ENCODE results near the gene IFFO2. TPM values are rescaled to one million over a fixed set of nuclear protein-coding genes. Genes with fewer than 3 reads are reported as not detected.

Gene IFFO2
- total RNA-seq, 2 experiments from 2014 or later: 21.6 to 21.8 TPM

GRCh38 chr1:18936814-18937481, 19.5 kb downstream of the IFFO2 start:
- ATAC-seq (ENCODE audit: low read depth): no peak
- H3K4me3 Mint-ChIP-seq: no peak overlapping the region
- POLR2A ChIA-PET: interaction anchor here (0.5 to 1.2 kb wide), 2 partner anchors 10 to 840 kb away, joined by 3 to 4 read pairs; no protein-coding TSS in a partner anchor
- H3K27ac Mint-ChIP-seq: no peak overlapping the region
- no peak for DNase-seq
- H3K4me1 Mint-ChIP-seq: peaks cover 13% of the 10 kb centered on the region
- H3K27me3 Mint-ChIP-seq: no peaks in the 10 kb centered on the region
- H3K9me3 Mint-ChIP-seq: no peaks in the 10 kb centered on the region
- no peaks in the 10 kb centered on the region for H3K36me3 Mint-ChIP-seq

GRCh38 chr1:18936471-18936813, 20.0 kb downstream of the IFFO2 start:
- Mint-ChIP-seq H3K36me3 (no peaks in the 10 kb centered on the region), H3K9me3 (no peaks in the 10 kb centered on the region), H3K27me3 (no peaks in the 10 kb centered on the region), H3K4me1 (peaks cover 15% of the 10 kb centered on the region), H3K4me3 (no peak overlapping the region), H3K27ac (no peak overlapping the region)
- POLR2A ChIA-PET: interaction anchor here (1.2 kb wide), 1 partner anchor 10 kb away, joined by 4 read pairs; no protein-coding TSS in a partner anchor
- ATAC-seq (ENCODE audit: low read depth) (no peak), DNase-seq (no peak)

GRCh38 chr1:18934205-18935000, 22.1 kb downstream of the IFFO2 start:
- POLR2A ChIA-PET: interaction anchor here (1.3 kb wide), 1 partner anchor 8 kb away, joined by 8 read pairs; no protein-coding TSS in a partner anchor
- H3K27ac Mint-ChIP-seq: no peak overlapping the region

GRCh38 chr1:18932879-18933278, 23.6 kb downstream of the IFFO2 start:
- Mint-ChIP-seq H3K9me3 (no peaks in the 10 kb centered on the region), H3K27me3 (no peaks in the 10 kb centered on the region), H3K4me1 (peaks cover 25% of the 10 kb centered on the region), H3K27ac (no peak overlapping the region), H3K36me3 (no peaks in the 10 kb centered on the region), H3K4me3 (no peak overlapping the region)
- ATAC-seq (ENCODE audit: low read depth) (no peak), DNase-seq (no peak)
- POLR2A ChIA-PET: no interaction called here

More at GRCh38 chr1:18934205-18935000, 22.1 kb downstream of the IFFO2 start:
- Mint-ChIP-seq H3K9me3 (no peaks in the 10 kb centered on the region), H3K4me1 (peaks cover 20% of the 10 kb centered on the region), H3K4me3 (no peak overlapping the region), H3K27me3 (no peaks in the 10 kb centered on the region), H3K36me3 (no peaks in the 10 kb centered on the region)
- DNase-seq (no peak), ATAC-seq (ENCODE audit: low read depth) (peak; percentile 25)

DNA sequence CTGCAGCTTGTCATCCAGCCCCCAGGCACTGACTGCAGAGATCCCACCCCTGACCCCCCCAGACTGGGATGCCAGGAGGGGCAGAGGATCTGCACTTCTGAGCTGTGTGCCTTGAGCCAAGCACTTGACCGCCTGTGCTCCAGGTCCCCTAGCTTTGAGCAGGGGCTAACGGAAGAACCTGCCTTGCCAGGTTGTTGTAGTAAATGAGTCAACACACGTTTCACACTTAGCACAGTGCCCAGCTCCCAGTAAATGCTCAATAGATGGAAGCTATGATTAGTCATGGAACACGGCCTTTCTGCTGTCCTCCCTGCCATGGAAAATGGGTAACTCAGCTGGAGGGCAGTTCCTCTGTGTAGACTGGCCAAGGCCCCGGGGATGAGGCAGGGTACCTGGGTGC, 24.1 kb downstream of the IFFO2 start:
- no peak overlapping the region for H3K27ac Mint-ChIP-seq
- no peak overlapping the region for H3K4me3 Mint-ChIP-seq
- no peak for ATAC-seq (ENCODE audit: low read depth)
- H3K36me3 Mint-ChIP-seq: no peaks in the 10 kb centered on the region
- H3K27me3 Mint-ChIP-seq: no peaks in the 10 kb centered on the region
- no peaks in the 10 kb centered on the region for H3K9me3 Mint-ChIP-seq
- peaks cover 30% of the 10 kb centered on the region for H3K4me1 Mint-ChIP-seq
- no peak for DNase-seq
- POLR2A ChIA-PET: interaction anchor here (0.6 kb wide), 1 partner anchor 666 kb away, joined by 3 read pairs; no protein-coding TSS in a partner anchor

- ATAC-seq (ENCODE audit: low read depth) (no peak), DNase-seq (no peak)
- no peaks in the 10 kb centered on the region for H3K27me3 Mint-ChIP-seq
- POLR2A ChIA-PET: interaction anchor here (0.6 to 8.7 kb wide), 2 partner anchors 21 to 667 kb away, joined by 3 to 229 read pairs; partner anchors contain the start of gene IFFO2
- no peaks in the 10 kb centered on the region for H3K36me3 Mint-ChIP-seq
- no peaks in the 10 kb centered on the region for H3K9me3 Mint-ChIP-seq
- H3K27ac Mint-ChIP-seq: no peak overlapping the region
- H3K4me1 Mint-ChIP-seq: peaks cover 34% of the 10 kb centered on the region
- H3K4me3 Mint-ChIP-seq: no peak overlapping the region
Measured at GRCh38 chr1:18931730-18932129, 24.7 kb downstream of the IFFO2 start.

- POLR2A ChIA-PET: interaction anchor here (8.7 kb wide), 1 partner anchor 23 kb away, joined by 229 read pairs; the partner anchor contains the start of gene IFFO2
- Mint-ChIP-seq H3K4me1 (peaks cover 38% of the 10 kb centered on the region), H3K4me3 (no peak overlapping the region), H3K27ac (no peak overlapping the region), H3K36me3 (peaks cover 2% of the 10 kb centered on the region), H3K27me3 (no peaks in the 10 kb centered on the region), H3K9me3 (peaks cover 2% of the 10 kb centered on the region)
- ATAC-seq (ENCODE audit: low read depth) (no peak), DNase-seq (no peak)
Measured at GRCh38 chr1:18929686-18930085, 26.8 kb downstream of the IFFO2 start.

- no peak for DNase-seq
- Mint-ChIP-seq H3K4me3 (peak overlapping the region; percentile 35), H3K4me1 (peaks cover 38% of the 10 kb centered on the region), H3K36me3 (peaks cover 2% of the 10 kb centered on the region), H3K9me3 (peaks cover 2% of the 10 kb centered on the region), H3K27me3 (no peaks in the 10 kb centered on the region), H3K27ac (no peak overlapping the region)
- POLR2A ChIA-PET: interaction anchor here (2.8 to 8.7 kb wide), 2 partner anchors 16 to 24 kb away, joined by 22 to 229 read pairs; partner anchors contain the start of gene IFFO2
- no peak for ATAC-seq (ENCODE audit: low read depth)
Measured at GRCh38 chr1:18928985-18929384, 27.5 kb downstream of the IFFO2 start.

- POLR2A ChIA-PET: interaction anchor here (0.6 to 8.7 kb wide), 4 partner anchors 16 to 34 kb away, joined by 4 to 229 read pairs (median 20); partner anchors contain the start of gene IFFO2
- Mint-ChIP-seq H3K27me3 (no peaks in the 10 kb centered on the region), H3K9me3 (peaks cover 2% of the 10 kb centered on the region), H3K36me3 (peaks cover 2% of the 10 kb centered on the region), H3K4me3 (peak overlapping the region; percentile 68), H3K27ac (peak overlapping the region; percentile 99), H3K4me1 (peaks cover 42% of the 10 kb centered on the region)
- ATAC-seq (ENCODE audit: low read depth) (no peak), DNase-seq (no peak)
Measured at GRCh38 chr1:18928406-18928805, 28.1 kb downstream of the IFFO2 start.

DNA sequence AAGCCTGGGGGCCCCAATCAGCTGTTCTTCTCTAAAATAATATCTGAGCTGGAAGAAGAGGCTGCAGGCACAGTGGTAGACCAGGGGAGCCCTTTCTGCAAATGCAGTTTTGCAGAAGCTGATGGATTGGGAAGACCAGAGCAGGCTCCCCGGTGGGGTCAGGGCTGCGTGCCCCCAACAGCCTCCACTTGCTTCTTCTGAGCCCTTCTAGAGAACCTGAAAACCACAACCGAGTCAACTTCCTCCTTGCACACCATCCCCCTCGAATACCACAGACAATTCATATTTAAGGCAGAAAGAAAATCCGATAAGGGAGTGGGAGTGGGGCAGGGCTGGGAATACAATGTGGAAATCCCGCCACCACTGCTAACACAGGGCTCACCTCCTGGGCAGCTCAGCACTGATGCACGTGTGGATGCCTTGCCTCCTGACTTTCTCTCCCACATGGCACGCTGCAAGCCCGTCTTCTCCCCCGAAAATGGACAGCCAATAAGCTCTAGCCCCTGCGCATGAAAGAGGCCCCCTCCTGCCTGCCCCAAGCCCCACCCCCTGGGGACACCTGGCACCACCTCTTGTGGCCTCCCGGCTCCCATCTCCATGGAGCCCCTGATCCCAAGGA, 28.7 kb downstream of the IFFO2 start:
- Mint-ChIP-seq H3K27me3 (no peaks in the 10 kb centered on the region), H3K9me3 (peaks cover 2% of the 10 kb centered on the region), H3K4me3 (peak overlapping the region; percentile 68), H3K4me1 (peaks cover 46% of the 10 kb centered on the region), H3K27ac (peak overlapping the region; percentile 99), H3K36me3 (peaks cover 2% of the 10 kb centered on the region)
- POLR2A ChIA-PET: interaction anchor here (0.6 to 8.7 kb wide), 9 partner anchors 8 to 147 kb away, joined by 3 to 229 read pairs (median 10); partner anchors contain the start of genes ALDH4A1 and IFFO2
- DNase-seq (peak; percentile 55), ATAC-seq (ENCODE audit: low read depth) (peak; percentile 37)

- H3K27me3 Mint-ChIP-seq: no peaks in the 10 kb centered on the region
Measured at GRCh38 chr1:18927082-18927653, 29.3 kb downstream of the IFFO2 start.

GRCh38 chr1:18926315-18927081, 30.0 kb downstream of the IFFO2 start:
- Mint-ChIP-seq H3K4me1 (peaks cover 44% of the 10 kb centered on the region), H3K4me3 (peak overlapping the region; percentile 68), H3K27me3 (no peaks in the 10 kb centered on the region), H3K9me3 (peaks cover 2% of the 10 kb centered on the region), H3K36me3 (peaks cover 2% of the 10 kb centered on the region), H3K27ac (peak overlapping the region; percentile 99)
- POLR2A ChIA-PET: interaction anchor here (0.6 to 8.7 kb wide), 13 partner anchors 9 to 323 kb away, joined by 3 to 229 read pairs (median 7); partner anchors contain the start of genes ALDH4A1 and IFFO2
- ATAC-seq (ENCODE audit: low read depth): peak; percentile 86
- DNase-seq: peak; percentile 75

More at GRCh38 chr1:18927082-18927653, 29.3 kb downstream of the IFFO2 start:
- peak; percentile 67 for DNase-seq
- peak overlapping the region; percentile 68 for H3K4me3 Mint-ChIP-seq
- peaks cover 2% of the 10 kb centered on the region for H3K36me3 Mint-ChIP-seq
- peaks cover 2% of the 10 kb centered on the region for H3K9me3 Mint-ChIP-seq
- peaks cover 46% of the 10 kb centered on the region for H3K4me1 Mint-ChIP-seq
- H3K27ac Mint-ChIP-seq: peak overlapping the region; percentile 99
- POLR2A ChIA-PET: interaction anchor here (1.0 to 8.7 kb wide), 9 partner anchors 8 to 147 kb away, joined by 3 to 229 read pairs (median 10); partner anchors contain the start of genes ALDH4A1 and IFFO2
- peak; percentile 17 for ATAC-seq (ENCODE audit: low read depth)

Data from activated naive CD8-positive, alpha-beta T cell treated with anti-CD3 and anti-CD28 coated beads, Interleukin-2, amount 10 ng/mL, durations not matched to agents 7 days and 5 days (primary cell).